ENCODE results near the gene CPHXL2. TPM values are rescaled to one million over a fixed set of nuclear protein-coding genes. Genes with fewer than 3 reads are reported as not detected.

Gene CPHXL2
- total and polyA plus RNA-seq, 3 experiments from 2014 or later, result not detected

DNA sequence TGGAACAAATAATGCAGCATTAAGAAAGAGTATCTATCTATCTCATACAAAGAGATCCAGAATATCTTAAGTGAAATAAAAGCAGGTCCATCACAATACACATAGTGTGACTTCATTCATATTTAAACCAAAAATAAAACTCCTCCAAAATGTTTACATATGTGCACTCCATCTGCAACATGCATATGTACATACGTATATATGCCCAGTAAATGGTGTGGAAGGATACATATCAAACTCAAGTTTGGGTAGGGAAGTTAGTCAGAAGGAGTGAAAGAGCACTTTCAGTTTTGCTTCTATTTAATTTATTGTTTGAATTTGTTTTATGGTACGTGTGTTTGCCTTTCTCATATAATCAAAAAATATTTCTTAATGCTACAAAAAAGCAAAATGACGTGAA, 41.8 kb downstream of the CPHXL2 start:
- CTCF ChIA-PET, result no interaction called here
- peak overlapping the region in 1 of 8 donors; percentile 73 for H3K27ac Mint-ChIP-seq
- H3K4me1 Mint-ChIP-seq, result peaks cover 7 to 21% (median 13%) of the 10 kb centered on the region in 3 donors
- H3K27me3 ChIP-seq (ENCODE audit: insufficient read depth, low read length, poor library complexity, severe bottlenecking), result no peaks in the 10 kb centered on the region
- no peaks in the 10 kb centered on the region for H3K27me3 Mint-ChIP-seq
- no peak overlapping the region for H3K4me3 Mint-ChIP-seq
- H3K4me1 ChIP-seq (ENCODE audit: insufficient read depth, low read length), result no peaks in the 10 kb centered on the region
- no peaks in the 10 kb centered on the region for H3K9me3 ChIP-seq (ENCODE audit: low read length)
- peaks cover 9 to 88% (median 21%) of the 10 kb centered on the region in 3 donors for H3K36me3 Mint-ChIP-seq
- no peak overlapping the region for H3K4me3 ChIP-seq (ENCODE audit: low read length)
- DNase-seq, result no peak
- POLR2A ChIA-PET, result no interaction called here
- no peak overlapping the region for H3K27ac ChIP-seq (ENCODE audit: low read depth, low read length)
- no peaks in the 10 kb centered on the region for H3K9me3 Mint-ChIP-seq
- peaks cover 78% of the 10 kb centered on the region for H3K36me3 ChIP-seq (ENCODE audit: insufficient read depth, low read length)

DNA sequence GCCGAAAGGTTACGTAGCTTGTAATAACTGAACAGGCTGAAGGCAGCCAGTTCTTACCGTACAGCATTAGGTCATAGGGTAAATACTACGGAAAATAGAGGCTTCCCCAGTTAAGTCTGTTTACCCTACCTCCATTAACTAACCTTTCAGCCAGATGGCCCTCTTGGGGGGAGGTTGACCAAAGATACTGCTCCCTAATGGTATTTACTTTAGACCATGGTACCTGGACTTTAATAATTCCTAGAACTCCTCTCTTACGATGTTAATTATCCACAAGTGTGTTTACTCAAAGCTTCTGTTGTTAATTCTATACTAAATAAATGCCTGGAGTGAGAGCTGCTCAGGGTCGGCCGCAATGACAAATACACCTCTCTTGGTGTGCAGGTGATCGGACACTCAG, 44.0 kb downstream of the CPHXL2 start:
- POLR2A ChIA-PET, result no interaction called here
- H3K9me3 Mint-ChIP-seq, result no peaks in the 10 kb centered on the region
- DNase-seq, result no peak

DNA sequence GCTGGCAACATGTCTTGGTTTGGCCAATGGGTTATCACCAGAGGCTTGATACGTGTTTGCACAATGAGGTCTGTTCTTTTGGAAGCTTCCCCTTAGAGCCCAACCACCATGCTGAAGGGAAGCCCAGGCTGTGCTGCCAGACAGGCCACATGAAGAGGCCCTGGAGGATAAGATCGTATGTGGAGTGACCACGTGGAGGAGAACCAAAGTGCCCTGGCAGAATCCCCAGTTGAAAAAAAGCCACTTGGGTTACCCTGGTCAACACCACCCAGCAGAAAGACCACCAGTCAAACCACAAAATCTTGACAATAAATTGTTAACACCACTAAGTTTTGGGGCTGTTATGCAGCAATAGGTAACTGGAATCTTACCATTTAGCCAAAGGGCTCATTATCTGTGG, 46.8 kb downstream of the CPHXL2 start:
- H3K27ac Mint-ChIP-seq, result peak overlapping the region in 3 of 8 donors; percentile 68 to 98 (median 77)
- Histone ChIP-seq H3K4me1 (ENCODE audit: insufficient read depth, low read length) (peaks cover 26% of the 10 kb centered on the region), H3K36me3 (ENCODE audit: insufficient read depth, low read length) (peaks cover 67% of the 10 kb centered on the region), H3K27me3 (ENCODE audit: insufficient read depth, low read length, poor library complexity, severe bottlenecking) (no peaks in the 10 kb centered on the region), H3K27ac (ENCODE audit: low read depth, low read length) (no peak overlapping the region), H3K4me3 (ENCODE audit: low read length) (no peak overlapping the region), H3K9me3 (ENCODE audit: low read length) (no peaks in the 10 kb centered on the region)
- no peaks in the 10 kb centered on the region for H3K9me3 Mint-ChIP-seq
- peaks cover 32 to 43% (median 33%) of the 10 kb centered on the region in 3 donors for H3K4me1 Mint-ChIP-seq
- no peak overlapping the region for H3K4me3 Mint-ChIP-seq
- CTCF ChIA-PET, result interaction anchor here (1.0 to 5.0 kb wide), 2 partner anchors 18 to 74 kb away, joined by 3 to 17 read pairs; partner anchors contain the start of genes KARS1, TERF2IP and TMEM231
- H3K27me3 Mint-ChIP-seq, result no peaks in the 10 kb centered on the region
- H3K36me3 Mint-ChIP-seq, result peaks cover 20 to 90% (median 38%) of the 10 kb centered on the region in 3 donors
- no peak for DNase-seq
- POLR2A ChIA-PET, result interaction anchor here (0.9 kb wide), 1 partner anchor 10 kb away, joined by 3 read pairs; no protein-coding TSS in a partner anchor

More for the DNA sequence above, 44.0 kb downstream of the CPHXL2 start:
- peaks cover 10% of the 10 kb centered on the region for H3K4me1 ChIP-seq (ENCODE audit: insufficient read depth, low read length)
- Mint-ChIP-seq H3K4me1 (peaks cover 14 to 24% (median 15%) of the 10 kb centered on the region in 3 donors), H3K4me3 (peak overlapping the region in 1 of 7 donors; percentile 34), H3K27me3 (no peaks in the 10 kb centered on the region), H3K36me3 (peaks cover 15 to 94% (median 26%) of the 10 kb centered on the region in 3 donors), H3K27ac (peak overlapping the region in 1 of 8 donors; percentile 80)
- no peaks in the 10 kb centered on the region for H3K9me3 ChIP-seq (ENCODE audit: low read length)
- CTCF ChIA-PET, result interaction anchor here (1.2 to 5.0 kb wide), 5 partner anchors 9 to 116 kb away, joined by 3 to 17 read pairs (median 5); partner anchors contain the start of genes KARS1 and TERF2IP
- no peaks in the 10 kb centered on the region for H3K27me3 ChIP-seq (ENCODE audit: insufficient read depth, low read length, poor library complexity, severe bottlenecking)
- H3K36me3 ChIP-seq (ENCODE audit: insufficient read depth, low read length), result peaks cover 77% of the 10 kb centered on the region
- no peak overlapping the region for H3K27ac ChIP-seq (ENCODE audit: low read depth, low read length)
- H3K4me3 ChIP-seq (ENCODE audit: low read length), result no peak overlapping the region

- no peaks in the 10 kb centered on the region for H3K9me3 ChIP-seq (ENCODE audit: low read length)
- Mint-ChIP-seq H3K4me1 (peaks cover 33 to 51% (median 39%) of the 10 kb centered on the region in 3 donors), H3K27me3 (no peaks in the 10 kb centered on the region), H3K9me3 (no peaks in the 10 kb centered on the region), H3K36me3 (peaks cover 20 to 84% (median 36%) of the 10 kb centered on the region in 3 donors), H3K4me3 (peak overlapping the region in 3 of 7 donors; percentile 8 to 57 (median 47)), H3K27ac (peak overlapping the region; percentile 59 to 98 (median 84))
- no peaks in the 10 kb centered on the region for H3K27me3 ChIP-seq (ENCODE audit: insufficient read depth, low read length, poor library complexity, severe bottlenecking)
- peaks cover 62% of the 10 kb centered on the region for H3K36me3 ChIP-seq (ENCODE audit: insufficient read depth, low read length)
- CTCF ChIA-PET, result no interaction called here
- H3K4me1 ChIP-seq (ENCODE audit: insufficient read depth, low read length), result peaks cover 26% of the 10 kb centered on the region
- H3K27ac ChIP-seq (ENCODE audit: low read depth, low read length), result no peak overlapping the region
- no peak for DNase-seq
- no peak overlapping the region for H3K4me3 ChIP-seq (ENCODE audit: low read length)
- POLR2A ChIA-PET, result no interaction called here
Measured at GRCh38 chr16:75629132-75629531, 47.7 kb downstream of the CPHXL2 start.

- POLR2A ChIA-PET, result interaction anchor here (1.2 to 1.5 kb wide), 2 partner anchors 19 to 20 kb away, joined by 4 read pairs; partner anchors contain the start of genes KARS1 and TERF2IP
- Histone ChIP-seq H3K36me3 (ENCODE audit: insufficient read depth, low read length) (peaks cover 54% of the 10 kb centered on the region), H3K27ac (ENCODE audit: low read depth, low read length) (no peak overlapping the region), H3K27me3 (ENCODE audit: insufficient read depth, low read length, poor library complexity, severe bottlenecking) (no peaks in the 10 kb centered on the region), H3K4me1 (ENCODE audit: insufficient read depth, low read length) (peaks cover 26% of the 10 kb centered on the region), H3K9me3 (ENCODE audit: low read length) (no peaks in the 10 kb centered on the region), H3K4me3 (ENCODE audit: low read length) (no peak overlapping the region)
- DNase-seq, result no peak
- H3K4me1 Mint-ChIP-seq, result peaks cover 35 to 54% (median 41%) of the 10 kb centered on the region in 3 donors
- no peaks in the 10 kb centered on the region for H3K9me3 Mint-ChIP-seq
- H3K27ac Mint-ChIP-seq, result peak overlapping the region; percentile 75 to 98 (median 89)
- H3K36me3 Mint-ChIP-seq, result peaks cover 20 to 77% (median 33%) of the 10 kb centered on the region in 3 donors
- peak overlapping the region in 5 of 7 donors; percentile 42 to 84 (median 58) for H3K4me3 Mint-ChIP-seq
- CTCF ChIA-PET, result interaction anchor here (0.9 kb wide), 1 partner anchor 20 kb away, joined by 3 read pairs; no protein-coding TSS in a partner anchor
- H3K27me3 Mint-ChIP-seq, result no peaks in the 10 kb centered on the region
Measured at GRCh38 chr16:75628351-75628750, 48.5 kb downstream of the CPHXL2 start.

GRCh38 chr16:75627851-75628250, 49.0 kb downstream of the CPHXL2 start:
- ChIA-PET CTCF (interaction anchor here (0.9 kb wide), 1 partner anchor 21 kb away, joined by 3 read pairs; no protein-coding TSS in a partner anchor), POLR2A (interaction anchor here (1.2 to 1.5 kb wide), 2 partner anchors 20 to 21 kb away, joined by 4 read pairs; partner anchors contain the start of genes KARS1 and TERF2IP)

DNA sequence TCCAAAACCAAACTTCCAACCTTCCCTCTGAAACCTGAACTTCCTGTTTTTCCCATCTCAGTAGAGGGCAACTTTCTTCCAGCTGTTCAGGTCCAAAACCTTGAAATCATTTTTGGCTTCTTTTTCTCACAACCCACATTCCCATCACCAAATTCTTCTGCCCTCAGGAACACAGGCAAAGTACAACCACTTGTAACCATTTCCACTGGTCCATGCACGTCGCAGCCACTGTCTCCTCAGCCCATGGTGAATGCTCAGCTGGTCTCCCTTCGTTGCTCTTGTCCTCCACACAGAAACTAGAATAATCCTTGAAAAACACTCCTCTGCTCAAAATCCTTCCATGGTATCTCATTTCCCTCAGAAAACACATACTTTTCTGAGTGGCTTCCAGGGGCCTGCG, 50.0 kb downstream of the CPHXL2 start:
- ChIA-PET POLR2A (interaction anchor here (0.5 kb wide), 1 partner anchor 11 kb away, joined by 8 read pairs; no protein-coding TSS in a partner anchor), CTCF (interaction anchor here (1.6 to 1.9 kb wide), 2 partner anchors 21 to 110 kb away, joined by 4 to 5 read pairs; partner anchors contain the start of gene TERF2IP)

More at GRCh38 chr16:75627851-75628250, 49.0 kb downstream of the CPHXL2 start:
- Histone ChIP-seq H3K27me3 (ENCODE audit: insufficient read depth, low read length, poor library complexity, severe bottlenecking) (no peaks in the 10 kb centered on the region), H3K4me1 (ENCODE audit: insufficient read depth, low read length) (peaks cover 26% of the 10 kb centered on the region), H3K36me3 (ENCODE audit: insufficient read depth, low read length) (peaks cover 49% of the 10 kb centered on the region), H3K27ac (ENCODE audit: low read depth, low read length) (no peak overlapping the region), H3K9me3 (ENCODE audit: low read length) (no peaks in the 10 kb centered on the region), H3K4me3 (ENCODE audit: low read length) (no peak overlapping the region)
- H3K4me1 Mint-ChIP-seq, result peaks cover 38 to 58% (median 46%) of the 10 kb centered on the region in 3 donors
- H3K27ac Mint-ChIP-seq, result peak overlapping the region; percentile 75 to 98 (median 89)
- H3K27me3 Mint-ChIP-seq, result no peaks in the 10 kb centered on the region
- peak overlapping the region; percentile 14 to 84 (median 56) for H3K4me3 Mint-ChIP-seq
- peaks cover 20 to 75% (median 33%) of the 10 kb centered on the region in 3 donors for H3K36me3 Mint-ChIP-seq
- no peaks in the 10 kb centered on the region for H3K9me3 Mint-ChIP-seq
- peak in 1 of 5 donors; percentile 25 for DNase-seq

DNA sequence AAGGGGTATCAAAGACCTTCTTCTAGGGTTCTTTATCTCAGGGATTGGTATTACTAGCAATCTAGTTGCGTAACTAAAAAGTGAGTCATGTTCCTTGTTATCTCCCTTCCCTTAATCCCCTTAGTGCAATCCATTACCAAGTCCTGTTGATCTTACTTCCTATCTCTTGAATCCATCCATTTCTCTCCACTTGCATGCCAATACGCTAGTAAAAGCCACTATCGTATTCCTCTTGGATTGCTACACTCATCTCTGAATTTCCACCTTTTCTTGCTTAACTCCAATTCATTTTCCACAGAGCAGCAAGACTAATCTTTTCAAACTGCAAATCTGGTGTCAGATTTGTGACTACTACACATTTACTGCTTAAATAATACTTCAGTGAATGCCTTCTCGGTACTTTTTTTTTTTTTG, 51.9 kb downstream of the CPHXL2 start:
- H3K4me3 ChIP-seq (ENCODE audit: low read length), result no peak overlapping the region
- H3K36me3 Mint-ChIP-seq, result peaks cover 19 to 61% (median 32%) of the 10 kb centered on the region in 3 donors
- H3K27me3 Mint-ChIP-seq, result no peaks in the 10 kb centered on the region
- peaks cover 63 to 83% (median 73%) of the 10 kb centered on the region in 3 donors for H3K4me1 Mint-ChIP-seq
- no peaks in the 10 kb centered on the region for H3K27me3 ChIP-seq (ENCODE audit: insufficient read depth, low read length, poor library complexity, severe bottlenecking)
- DNase-seq, result no peak
- H3K36me3 ChIP-seq (ENCODE audit: insufficient read depth, low read length), result peaks cover 29% of the 10 kb centered on the region
- CTCF ChIA-PET, result no interaction called here
- peak overlapping the region; percentile 0 to 93 (median 82) for H3K27ac Mint-ChIP-seq
- no peaks in the 10 kb centered on the region for H3K9me3 ChIP-seq (ENCODE audit: low read length)
- peaks cover 52% of the 10 kb centered on the region for H3K4me1 ChIP-seq (ENCODE audit: insufficient read depth, low read length)
- H3K4me3 Mint-ChIP-seq, result peak overlapping the region; percentile 11 to 65 (median 42)
- H3K9me3 Mint-ChIP-seq, result peaks cover 0 to 3% (median 0%) of the 10 kb centered on the region in 5 donors
- no peak overlapping the region for H3K27ac ChIP-seq (ENCODE audit: low read depth, low read length)
- POLR2A ChIA-PET, result no interaction called here

More for the DNA sequence above, 50.0 kb downstream of the CPHXL2 start:
- H3K27ac ChIP-seq (ENCODE audit: low read depth, low read length), result no peak overlapping the region
- Mint-ChIP-seq H3K27ac (peak overlapping the region; percentile 61 to 98 (median 91)), H3K4me1 (peaks cover 44 to 67% (median 55%) of the 10 kb centered on the region in 3 donors), H3K36me3 (peaks cover 20 to 70% (median 33%) of the 10 kb centered on the region in 3 donors), H3K9me3 (no peaks in the 10 kb centered on the region), H3K4me3 (peak overlapping the region in 4 of 7 donors; percentile 5 to 84 (median 35)), H3K27me3 (no peaks in the 10 kb centered on the region)
- H3K27me3 ChIP-seq (ENCODE audit: insufficient read depth, low read length, poor library complexity, severe bottlenecking), result no peaks in the 10 kb centered on the region
- no peak for DNase-seq
- peaks cover 33% of the 10 kb centered on the region for H3K4me1 ChIP-seq (ENCODE audit: insufficient read depth, low read length)
- peaks cover 41% of the 10 kb centered on the region for H3K36me3 ChIP-seq (ENCODE audit: insufficient read depth, low read length)
- H3K4me3 ChIP-seq (ENCODE audit: low read length), result no peak overlapping the region
- no peaks in the 10 kb centered on the region for H3K9me3 ChIP-seq (ENCODE audit: low read length)
